HuH-7 (cell line): ENCODE results near the gene DPP7.
A peak's percentile ranks its signal among the peaks of the same experiment; 100 is the strongest.
"Not testable (repeated sequence)": the region's sequence is repeated elsewhere in the genome, so short reads cannot be mapped to it uniquely, and the experiment has no call there.

ENCODE experiments used
- DNase-seq: peaks from one replicate; pipeline ENCODE4 v3.0.0; 2011; ENCODE audit warnings: low spot score

The DPP7 gene

GRCh38 chr9:137129456-137130175 is 15.1 kb upstream of the DPP7 start:
- peak; percentile 97 for DNase-seq

GRCh38 chr9:137128862-137129455 is 14.4 kb upstream of the DPP7 start:
- no peak for DNase-seq

GRCh38 chr9:137128158-137128861 is 13.8 kb upstream of the DPP7 start:
- DNase-seq: no peak

GRCh38 chr9:137127301-137128157 is 13.0 kb upstream of the DPP7 start:
- DNase-seq: no peak

GRCh38 chr9:137126786-137127185 is 12.3 kb upstream of the DPP7 start:
- no peak for DNase-seq

- not testable (repeated sequence) for DNase-seq
These were observed 9.5 kb upstream of the DPP7 start for GRCh38 chr9:137123952-137124462.

- DNase-seq: no peak
These were observed 8.9 kb upstream of the DPP7 start for GRCh38 chr9:137123468-137123837.

- DNase-seq: not testable (repeated sequence)
These were observed 8.4 kb upstream of the DPP7 start for GRCh38 chr9:137122796-137123467.

GRCh38 chr9:137121927-137122795 is 7.6 kb upstream of the DPP7 start:
- not testable (repeated sequence) for DNase-seq

GRCh38 chr9:137118092-137118603 is 3.6 kb upstream of the DPP7 start:
- DNase-seq: not testable (repeated sequence)

- DNase-seq: no peak
These were observed 2.8 kb upstream of the DPP7 start for GRCh38 chr9:137117269-137117731.

- no peak for DNase-seq
These were observed 2.2 kb upstream of the DPP7 start for GRCh38 chr9:137116728-137117127.

- DNase-seq: no peak
These were observed 1.5 kb upstream of the DPP7 start for GRCh38 chr9:137116027-137116507.

GRCh38 chr9:137115394-137116026 is 977 bp upstream of the DPP7 start:
- DNase-seq: peak; percentile 22

GRCh38 chr9:137114220-137114612 is 317 bp downstream of the DPP7 start:
- DNase-seq: no peak

GRCh38 chr9:137113385-137114159 is 961 bp downstream of the DPP7 start:
- DNase-seq: no peak

- DNase-seq: no peak
These were observed 1.8 kb downstream of the DPP7 start for GRCh38 chr9:137112564-137113384.
